Measurements from ENCODE around the gene XPC.

GRCh38 chr3:14169435-14169834 lies 9.0 kb downstream of the XPC start:
- no peak for TF ChIP-seq POLR2AphosphoS5 (IDR thresholded peaks at IDR 0.05; ENCODE audit: low read depth, low read length)
- TF ChIP-seq POLR2A (IDR thresholded peaks at IDR 0.05; ENCODE audit: low read depth, low read length): no peak
- TF ChIP-seq TAF1 (IDR thresholded peaks at IDR 0.05; ENCODE audit: borderline replicate concordance, low read depth, low read length): no peak

All from GM12892 (cell line).